ENCODE results near the gene ATP10D. TPM values are rescaled to one million over a fixed set of nuclear protein-coding genes. Genes with fewer than 3 reads are reported as not detected.

The ATP10D gene
- total RNA-seq, 1 experiment from 2014 or later: 27.4 TPM

DNA sequence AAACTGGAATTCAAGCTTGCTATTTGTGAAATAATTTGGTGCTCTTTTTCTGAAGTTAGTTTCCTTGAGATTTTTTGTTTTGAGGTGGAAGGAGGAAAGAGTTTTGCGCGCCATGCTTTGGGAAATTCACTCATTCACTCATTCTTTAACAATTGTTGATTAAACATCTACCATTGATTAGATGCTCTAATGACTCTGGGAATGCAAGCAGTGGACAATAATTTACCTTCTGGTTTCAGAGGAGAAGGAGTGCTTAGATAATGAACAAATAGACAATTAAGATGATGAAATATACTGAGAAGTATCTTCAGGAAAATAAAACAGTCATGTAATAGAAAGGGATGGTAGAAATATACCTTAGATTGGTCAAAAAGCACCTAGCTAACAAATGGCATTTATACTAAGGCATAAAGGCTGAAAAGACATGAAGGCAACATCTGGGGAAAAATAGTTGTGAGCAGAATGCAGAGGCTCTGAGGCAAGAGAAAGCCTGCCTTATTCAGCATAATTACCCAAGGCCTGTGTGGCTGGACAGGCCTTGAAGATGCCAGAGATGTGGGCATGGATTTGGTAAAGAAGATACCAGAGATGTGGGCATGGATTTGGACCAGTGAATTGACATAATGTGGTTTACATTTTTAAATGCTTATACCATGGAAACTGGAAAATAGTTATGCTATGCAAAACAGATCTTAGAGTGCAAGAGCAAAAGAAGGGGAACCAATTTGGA lies 18.9 kb upstream of the ATP10D start:
- H3K4me2 ChIP-seq (ENCODE audit: low read depth, low read length, poor library complexity, severe bottlenecking): peak overlapping the region; percentile 77
- peak overlapping the region; percentile 97 for H3K27ac ChIP-seq (ENCODE audit: low read length)
- H4K20me1 ChIP-seq (ENCODE audit: insufficient read depth, low read depth, low read length): no peaks in the 10 kb centered on the region
- no peaks in the 10 kb centered on the region for H3K27me3 ChIP-seq (ENCODE audit: low read length)
- peak overlapping the region; percentile 4; the same call in 1 of the 2 replicates for H3K9ac ChIP-seq (ENCODE audit: low read length)
- H3K9me2 ChIP-seq (replicated peaks; ENCODE audit: insufficient read depth, low read length): 0 out of 2 replicates have a peak, but pooled peaks cover 3% of the 10 kb centered on the region
- peak overlapping the region; percentile 18 for H2AFZ ChIP-seq (ENCODE audit: low read length)
- peak overlapping the region; percentile 22; the same call in 1 of the 2 replicates for H3K4me3 ChIP-seq (ENCODE audit: low read length)
- H3K36me3 ChIP-seq (ENCODE audit: insufficient read depth, low read length): no peaks in the 10 kb centered on the region
- H3K9me3 ChIP-seq (ENCODE audit: low read length): no peaks in the 10 kb centered on the region
- peaks cover 18% of the 10 kb centered on the region for H3K79me2 ChIP-seq (ENCODE audit: low read length)
- H3K4me1 ChIP-seq (ENCODE audit: low read length): peaks cover 52% of the 10 kb centered on the region
- peak; percentile 61 for DNase-seq

DNA sequence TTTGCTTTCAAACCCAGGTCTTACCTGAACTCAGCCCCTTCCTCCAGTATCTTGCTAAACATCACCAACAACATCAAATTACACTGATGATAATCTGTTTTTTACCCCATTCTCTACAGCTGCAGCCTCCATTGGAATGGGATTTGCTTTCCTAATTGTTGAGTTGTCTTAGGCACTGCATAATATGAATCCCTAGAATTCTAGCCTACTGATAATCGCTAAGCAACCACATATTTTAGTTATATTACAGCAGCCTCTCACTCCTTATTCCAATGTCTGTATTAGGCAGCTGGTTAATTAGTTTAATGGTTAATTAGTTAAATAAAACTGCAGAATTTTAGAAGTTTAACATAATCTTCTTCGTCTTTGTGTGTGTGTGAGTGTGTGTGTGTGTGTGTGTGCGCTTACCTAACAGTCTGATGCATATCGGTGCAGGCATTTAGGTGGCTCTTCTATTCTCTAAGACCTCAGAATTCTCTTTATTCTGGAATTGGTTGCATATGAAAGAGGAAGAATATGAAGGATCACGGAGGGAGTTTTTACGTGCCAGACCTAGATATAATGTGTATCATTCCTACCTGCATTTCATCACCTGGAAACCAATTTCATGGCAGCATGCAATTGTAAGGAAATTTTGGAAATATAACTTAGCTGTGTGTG lies 16.2 kb upstream of the ATP10D start:
- Histone ChIP-seq H3K27me3 (ENCODE audit: low read length) (no peaks in the 10 kb centered on the region), H2AFZ (ENCODE audit: low read length) (no peak overlapping the region)

DNA sequence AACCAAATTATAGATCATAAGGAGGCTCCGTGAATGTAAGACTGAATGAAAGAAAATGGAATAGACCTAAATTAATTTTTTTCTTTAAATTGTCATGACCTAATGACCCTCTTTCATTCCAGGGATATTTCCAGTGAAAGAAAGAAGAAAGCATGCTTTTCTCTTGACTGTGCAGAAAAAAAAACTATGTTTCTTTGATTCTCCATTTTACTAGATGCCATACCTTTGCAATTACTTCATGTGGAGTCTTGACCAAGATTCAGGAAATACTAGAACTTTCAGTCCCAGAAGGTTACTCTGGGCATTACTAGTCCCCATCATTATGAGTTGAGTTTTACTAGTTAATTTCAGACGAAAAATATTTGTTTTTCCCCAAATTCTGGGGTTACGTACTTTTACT lies 15.1 kb upstream of the ATP10D start:
- no peak overlapping the region for H3K27ac ChIP-seq (ENCODE audit: low read length)
- H3K4me3 ChIP-seq (ENCODE audit: low read length): no peak overlapping the region
- H2AFZ ChIP-seq (ENCODE audit: low read length): no peak overlapping the region
- H3K9me2 ChIP-seq (replicated peaks; ENCODE audit: insufficient read depth, low read length): 0 out of 2 replicates have a peak, but pooled peaks cover 3% of the 10 kb centered on the region
- H3K27me3 ChIP-seq (ENCODE audit: low read length): no peaks in the 10 kb centered on the region
- H3K9ac ChIP-seq (ENCODE audit: low read length): no peak overlapping the region
- peaks cover 31% of the 10 kb centered on the region for H3K4me1 ChIP-seq (ENCODE audit: low read length)
- H4K20me1 ChIP-seq (ENCODE audit: insufficient read depth, low read depth, low read length): no peaks in the 10 kb centered on the region
- no peak overlapping the region for H3K4me2 ChIP-seq (ENCODE audit: low read depth, low read length, poor library complexity, severe bottlenecking)
- DNase-seq: no peak
- no peaks in the 10 kb centered on the region for H3K36me3 ChIP-seq (ENCODE audit: insufficient read depth, low read length)
- no peaks in the 10 kb centered on the region for H3K9me3 ChIP-seq (ENCODE audit: low read length)
- no peaks in the 10 kb centered on the region for H3K79me2 ChIP-seq (ENCODE audit: low read length)

More for the DNA sequence above, 16.2 kb upstream of the ATP10D start:
- no peak overlapping the region for H3K4me3 ChIP-seq (ENCODE audit: low read length)
- H3K9me2 ChIP-seq (replicated peaks; ENCODE audit: insufficient read depth, low read length): 0 out of 2 replicates have a peak, but pooled peaks cover 3% of the 10 kb centered on the region
- no peaks in the 10 kb centered on the region for H3K9me3 ChIP-seq (ENCODE audit: low read length)
- no peak for DNase-seq
- no peaks in the 10 kb centered on the region for H3K36me3 ChIP-seq (ENCODE audit: insufficient read depth, low read length)
- H3K79me2 ChIP-seq (ENCODE audit: low read length): no peaks in the 10 kb centered on the region
- H4K20me1 ChIP-seq (ENCODE audit: insufficient read depth, low read depth, low read length): no peaks in the 10 kb centered on the region
- H3K4me1 ChIP-seq (ENCODE audit: low read length): peaks cover 35% of the 10 kb centered on the region
- H3K4me2 ChIP-seq (ENCODE audit: low read depth, low read length, poor library complexity, severe bottlenecking): no peak overlapping the region
- no peak overlapping the region for H3K27ac ChIP-seq (ENCODE audit: low read length)
- no peak overlapping the region for H3K9ac ChIP-seq (ENCODE audit: low read length)

DNA sequence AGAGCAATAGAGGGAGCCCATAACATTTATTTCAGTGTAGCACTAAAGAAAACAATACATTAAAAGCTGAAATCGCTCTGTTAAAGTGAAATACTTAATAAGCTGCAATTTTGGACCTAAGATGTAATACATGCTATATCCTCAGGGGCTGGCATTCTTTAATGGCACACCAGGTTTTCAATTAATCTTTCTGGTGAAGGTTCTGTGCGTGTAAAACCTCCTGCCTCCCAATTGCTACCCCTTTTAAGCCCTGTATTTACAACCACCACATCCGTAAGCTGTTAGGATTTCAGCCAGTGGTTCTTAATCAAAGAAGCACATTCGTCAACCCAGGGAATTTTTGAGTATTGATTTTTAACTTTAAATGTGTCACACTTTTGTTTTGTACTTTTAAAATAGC lies 14.0 kb upstream of the ATP10D start:
- Histone ChIP-seq H3K4me1 (ENCODE audit: low read length) (peaks cover 31% of the 10 kb centered on the region), H4K20me1 (ENCODE audit: insufficient read depth, low read depth, low read length) (no peaks in the 10 kb centered on the region), H3K36me3 (ENCODE audit: insufficient read depth, low read length) (no peaks in the 10 kb centered on the region), H3K79me2 (ENCODE audit: low read length) (no peaks in the 10 kb centered on the region), H3K9me2 (replicated peaks; ENCODE audit: insufficient read depth, low read length) (0 out of 2 replicates have a peak, but pooled peaks cover 3% of the 10 kb centered on the region), H3K4me2 (ENCODE audit: low read depth, low read length, poor library complexity, severe bottlenecking) (no peak overlapping the region), H3K27me3 (ENCODE audit: low read length) (no peaks in the 10 kb centered on the region), H3K4me3 (ENCODE audit: low read length) (no peak overlapping the region), H3K9ac (ENCODE audit: low read length) (no peak overlapping the region), H3K27ac (ENCODE audit: low read length) (no peak overlapping the region), H3K9me3 (ENCODE audit: low read length) (no peaks in the 10 kb centered on the region), H2AFZ (ENCODE audit: low read length) (no peak overlapping the region)
- no peak for DNase-seq

DNA sequence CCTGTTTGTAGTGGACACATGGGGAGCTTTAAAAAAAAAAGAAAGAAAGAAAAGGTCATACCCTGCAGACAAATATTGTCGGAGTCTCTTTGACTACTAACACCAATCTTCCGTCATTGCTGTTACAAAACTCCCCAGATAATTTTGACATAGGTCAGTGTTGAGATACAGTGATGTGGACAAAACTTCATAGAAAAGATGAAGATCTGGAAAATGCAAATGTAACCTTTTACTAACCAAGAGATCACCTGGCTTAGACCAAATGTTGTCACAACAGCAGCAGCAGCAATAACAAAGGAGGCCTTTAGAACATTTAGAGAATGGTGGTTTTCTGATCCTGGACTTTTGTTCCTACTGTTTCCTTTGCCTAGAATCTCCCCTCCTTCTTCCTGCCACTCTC lies 13.5 kb upstream of the ATP10D start:
- no peaks in the 10 kb centered on the region for H3K79me2 ChIP-seq (ENCODE audit: low read length)
- H3K27me3 ChIP-seq (ENCODE audit: low read length): no peaks in the 10 kb centered on the region
- no peak overlapping the region for H3K27ac ChIP-seq (ENCODE audit: low read length)
- H3K36me3 ChIP-seq (ENCODE audit: insufficient read depth, low read length): no peaks in the 10 kb centered on the region
- 0 out of 2 replicates have a peak, but pooled peaks cover 3% of the 10 kb centered on the region for H3K9me2 ChIP-seq (replicated peaks; ENCODE audit: insufficient read depth, low read length)
- H4K20me1 ChIP-seq (ENCODE audit: insufficient read depth, low read depth, low read length): no peaks in the 10 kb centered on the region
- no peak for DNase-seq
- no peak overlapping the region for H3K4me3 ChIP-seq (ENCODE audit: low read length)
- H2AFZ ChIP-seq (ENCODE audit: low read length): no peak overlapping the region
- H3K9ac ChIP-seq (ENCODE audit: low read length): no peak overlapping the region
- peaks cover 30% of the 10 kb centered on the region for H3K4me1 ChIP-seq (ENCODE audit: low read length)
- no peak overlapping the region for H3K4me2 ChIP-seq (ENCODE audit: low read depth, low read length, poor library complexity, severe bottlenecking)
- no peaks in the 10 kb centered on the region for H3K9me3 ChIP-seq (ENCODE audit: low read length)

DNA sequence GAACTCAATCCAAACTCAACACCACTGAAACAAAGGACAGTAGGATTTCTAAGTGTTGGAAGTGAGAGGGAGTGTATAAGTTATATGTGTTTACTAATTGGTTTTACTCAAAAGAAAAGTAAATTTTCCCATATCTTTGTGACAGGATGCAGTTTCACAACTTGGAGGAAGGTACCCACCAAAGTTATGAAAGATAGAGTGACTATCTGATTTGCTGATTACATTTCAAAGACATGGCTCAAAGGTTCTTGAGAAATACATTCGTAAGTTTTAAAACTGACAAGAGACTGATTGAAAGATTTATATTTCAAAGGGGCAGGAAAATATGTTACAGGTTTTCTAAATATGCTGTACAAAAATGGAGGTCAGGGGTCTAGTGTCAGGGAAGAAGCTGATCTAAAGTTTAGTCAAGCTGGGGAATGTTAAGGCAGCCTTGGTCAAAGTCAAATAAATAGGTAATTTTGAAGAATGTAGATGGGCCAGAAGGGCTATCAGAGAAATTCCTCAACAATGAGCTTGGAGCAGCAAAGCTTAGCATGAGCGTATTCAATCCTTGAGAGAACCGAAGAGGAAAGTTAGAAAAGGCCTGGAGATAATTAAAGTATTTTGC lies 11.8 kb upstream of the ATP10D start:
- no peak overlapping the region for H3K4me2 ChIP-seq (ENCODE audit: low read depth, low read length, poor library complexity, severe bottlenecking)
- H3K36me3 ChIP-seq (ENCODE audit: insufficient read depth, low read length): no peaks in the 10 kb centered on the region
- no peak overlapping the region for H3K4me3 ChIP-seq (ENCODE audit: low read length)
- DNase-seq: no peak
- no peaks in the 10 kb centered on the region for H3K9me3 ChIP-seq (ENCODE audit: low read length)
- H3K9ac ChIP-seq (ENCODE audit: low read length): no peak overlapping the region
- no peak overlapping the region for H2AFZ ChIP-seq (ENCODE audit: low read length)
- H3K9me2 ChIP-seq (replicated peaks; ENCODE audit: insufficient read depth, low read length): no peaks in the 10 kb centered on the region
- H3K4me1 ChIP-seq (ENCODE audit: low read length): peaks cover 29% of the 10 kb centered on the region
- no peak overlapping the region for H3K27ac ChIP-seq (ENCODE audit: low read length)
- no peaks in the 10 kb centered on the region for H3K79me2 ChIP-seq (ENCODE audit: low read length)
- no peaks in the 10 kb centered on the region for H4K20me1 ChIP-seq (ENCODE audit: insufficient read depth, low read depth, low read length)
- H3K27me3 ChIP-seq (ENCODE audit: low read length): no peaks in the 10 kb centered on the region

DNA sequence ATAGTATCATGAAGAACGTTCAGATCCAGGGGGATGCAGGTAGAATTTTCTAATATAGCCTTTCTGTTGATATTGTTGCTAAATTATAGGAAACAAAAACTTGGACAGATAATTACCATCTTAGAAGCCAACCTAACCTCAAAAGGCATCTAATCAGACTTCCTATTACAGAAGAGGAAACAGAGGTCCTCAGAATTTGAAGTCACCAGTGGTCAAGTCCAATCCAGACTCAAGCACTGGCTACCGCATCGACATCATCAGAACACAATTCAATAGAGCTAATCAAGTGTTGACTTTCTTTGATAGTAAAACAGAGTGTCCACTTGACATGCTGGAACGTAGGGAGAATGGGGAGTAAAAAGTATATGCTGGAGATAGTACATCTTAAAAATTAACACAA lies 10.3 kb upstream of the ATP10D start:
- H3K79me2 ChIP-seq (ENCODE audit: low read length): no peaks in the 10 kb centered on the region
- H3K4me3 ChIP-seq (ENCODE audit: low read length): no peak overlapping the region
- H3K4me2 ChIP-seq (ENCODE audit: low read depth, low read length, poor library complexity, severe bottlenecking): peak overlapping the region; percentile 61
- H3K27me3 ChIP-seq (ENCODE audit: low read length): no peaks in the 10 kb centered on the region
- H3K9ac ChIP-seq (ENCODE audit: low read length): no peak overlapping the region
- H3K9me3 ChIP-seq (ENCODE audit: low read length): no peaks in the 10 kb centered on the region
- H3K36me3 ChIP-seq (ENCODE audit: insufficient read depth, low read length): no peaks in the 10 kb centered on the region
- no peak for DNase-seq
- H4K20me1 ChIP-seq (ENCODE audit: insufficient read depth, low read depth, low read length): no peaks in the 10 kb centered on the region
- H3K9me2 ChIP-seq (replicated peaks; ENCODE audit: insufficient read depth, low read length): no peaks in the 10 kb centered on the region
- H2AFZ ChIP-seq (ENCODE audit: low read length): 0 out of 2 replicates have a peak overlapping the region, but pooled peaks have one; percentile 13
- peaks cover 29% of the 10 kb centered on the region for H3K4me1 ChIP-seq (ENCODE audit: low read length)
- H3K27ac ChIP-seq (ENCODE audit: low read length): peak overlapping the region; percentile 59

DNA sequence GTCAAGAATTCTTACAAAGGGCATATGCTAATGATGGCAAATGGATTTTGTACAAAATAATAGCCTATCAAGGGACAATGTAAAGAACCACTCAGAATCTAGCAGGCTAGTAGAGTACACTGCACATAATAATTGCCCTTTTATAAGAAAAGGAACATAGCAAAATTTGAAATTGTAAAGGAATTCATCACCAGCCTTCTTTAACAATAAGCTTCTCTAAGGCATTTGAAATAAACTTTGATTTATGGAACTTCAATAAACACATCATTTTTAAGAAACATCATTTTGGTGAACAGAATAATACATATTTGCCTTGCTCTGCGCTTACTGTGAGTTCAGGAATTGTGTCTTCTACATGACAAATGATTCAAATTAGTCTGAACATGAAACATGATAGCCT lies 9.7 kb upstream of the ATP10D start:
- H3K79me2 ChIP-seq (ENCODE audit: low read length): no peaks in the 10 kb centered on the region
- H4K20me1 ChIP-seq (ENCODE audit: insufficient read depth, low read depth, low read length): no peaks in the 10 kb centered on the region
- peaks cover 29% of the 10 kb centered on the region for H3K4me1 ChIP-seq (ENCODE audit: low read length)
- DNase-seq: peak; percentile 57
- H3K4me2 ChIP-seq (ENCODE audit: low read depth, low read length, poor library complexity, severe bottlenecking): peak overlapping the region; percentile 61
- peak overlapping the region; percentile 9 for H3K4me3 ChIP-seq (ENCODE audit: low read length)
- peak overlapping the region; percentile 32; the same call in 1 of the 2 replicates for H3K9ac ChIP-seq (ENCODE audit: low read length)
- H2AFZ ChIP-seq (ENCODE audit: low read length): 0 out of 2 replicates have a peak overlapping the region, but pooled peaks have one; percentile 12
- no peaks in the 10 kb centered on the region for H3K36me3 ChIP-seq (ENCODE audit: insufficient read depth, low read length)
- H3K9me3 ChIP-seq (ENCODE audit: low read length): no peaks in the 10 kb centered on the region
- H3K27ac ChIP-seq (ENCODE audit: low read length): peak overlapping the region; percentile 59
- H3K27me3 ChIP-seq (ENCODE audit: low read length): no peaks in the 10 kb centered on the region
- no peaks in the 10 kb centered on the region for H3K9me2 ChIP-seq (replicated peaks; ENCODE audit: insufficient read depth, low read length)
